Glutamatergic neuron (in vitro differentiated cells): ENCODE data around the gene BCL6B. TPM values are rescaled to one million over a fixed set of nuclear protein-coding genes. Genes with fewer than 3 reads are reported as not detected.
"Not testable (repeated sequence)": the region's sequence is repeated elsewhere in the genome, so short reads cannot be mapped to it uniquely, and the experiment has no call there.

Experiments
- DNase-seq: peaks from one replicate; pipeline ENCODE4 v3.0.0; 2022
- H3K27ac Mint-ChIP-seq: one replicate; pipeline ENCODE4 v1.8.0; 2020; ENCODE audit warnings: mild to moderate bottlenecking, mixed read lengths, inconsistent platforms; ENCODE audit not compliant: unreplicated experiment
- H3K27me3 Mint-ChIP-seq: one replicate; pipeline ENCODE4 v1.8.0; 2020; ENCODE audit warnings: mild to moderate bottlenecking, moderate library complexity, mixed read lengths, inconsistent platforms; ENCODE audit not compliant: unreplicated experiment
- H3K36me3 Mint-ChIP-seq: one replicate; pipeline ENCODE4 v1.8.0; 2020; ENCODE audit warnings: mild to moderate bottlenecking, mixed read lengths, inconsistent platforms; ENCODE audit not compliant: unreplicated experiment
- H3K4me1 Mint-ChIP-seq: one replicate; pipeline ENCODE4 v1.8.0; 2020; ENCODE audit warnings: mild to moderate bottlenecking, low read depth, mixed read lengths, inconsistent platforms; ENCODE audit not compliant: unreplicated experiment
- H3K4me3 Mint-ChIP-seq: one replicate; pipeline ENCODE4 v1.8.0; 2020; ENCODE audit warnings: mild to moderate bottlenecking, mixed read lengths, inconsistent platforms; ENCODE audit not compliant: unreplicated experiment
- H3K9me3 Mint-ChIP-seq: one replicate; pipeline ENCODE4 v1.8.0; 2020; ENCODE audit warnings: mild to moderate bottlenecking, moderate library complexity, mixed read lengths, inconsistent platforms; ENCODE audit not compliant: unreplicated experiment
- CTCF ChIP-seq: fragments of 200-600 bp; sonication (generic); IDR thresholded peaks from one replicate; pipeline ENCODE4 v1.5.0; 2021; ENCODE audit not compliant: partially characterized antibody, unreplicated experiment
- total RNA-seq: library from RNA; stranded (reverse); fragmentation: NEBNext Ultra II Directional; extraction: Animal tissue kit (Norgen Biotek cat#: 25700); gene quantifications from one replicate; pipeline ENCODE4 v1.2.1, GENCODE V29; 2021; ENCODE audit not compliant: unreplicated experiment

BCL6B gene
- total RNA-seq, 1 donor from 2014 or later: not detected

- no peak for DNase-seq
- H3K4me3 Mint-ChIP-seq: no peak overlapping the region
- TF ChIP-seq CTCF: no peak
- peaks cover 12% of the 10 kb centered on the region for H3K27me3 Mint-ChIP-seq
- peaks cover 1% of the 10 kb centered on the region for H3K9me3 Mint-ChIP-seq
- H3K27ac Mint-ChIP-seq: no peak overlapping the region
- H3K36me3 Mint-ChIP-seq: no peaks in the 10 kb centered on the region
- H3K4me1 Mint-ChIP-seq: no peaks in the 10 kb centered on the region
Observed at GRCh38 chr17:6989779-6990178, 33.1 kb upstream of the BCL6B start.

GRCh38 chr17:6993613-6994056 is 29.2 kb upstream of the BCL6B start:
- not testable (repeated sequence) for H3K4me3 Mint-ChIP-seq, DNase-seq, H3K4me1 Mint-ChIP-seq, H3K27ac Mint-ChIP-seq, H3K9me3 Mint-ChIP-seq
- H3K27me3 Mint-ChIP-seq: peaks cover 14% of the 10 kb centered on the region
- peaks cover 11% of the 10 kb centered on the region for H3K36me3 Mint-ChIP-seq

GRCh38 chr17:6994118-6994598 is 28.7 kb upstream of the BCL6B start:
- H3K9me3 Mint-ChIP-seq: peaks cover 1% of the 10 kb centered on the region
- no peak overlapping the region for H3K4me3 Mint-ChIP-seq
- no peak overlapping the region for H3K27ac Mint-ChIP-seq
- H3K36me3 Mint-ChIP-seq: peaks cover 11% of the 10 kb centered on the region
- H3K4me1 Mint-ChIP-seq: no peaks in the 10 kb centered on the region
- H3K27me3 Mint-ChIP-seq: peaks cover 14% of the 10 kb centered on the region
- DNase-seq: no peak
- TF ChIP-seq CTCF: no peak

- no peak for DNase-seq
- Mint-ChIP-seq H3K36me3 (peaks cover 11% of the 10 kb centered on the region), H3K4me3 (peak overlapping the region; percentile 50), H3K9me3 (peaks cover 1% of the 10 kb centered on the region), H3K4me1 (no peaks in the 10 kb centered on the region), H3K27me3 (peaks cover 14% of the 10 kb centered on the region), H3K27ac (no peak overlapping the region)
- TF ChIP-seq CTCF: no peak
Observed at GRCh38 chr17:6994666-6995256, 28.1 kb upstream of the BCL6B start.

GRCh38 chr17:6995500-6996255 is 27.2 kb upstream of the BCL6B start, which contains the start of gene ALOX12:
ALOX12 (plus strand) TSS chr17:6996049; CDS start chr17:6996118, 69 bp downstream.
- no peak for TF ChIP-seq CTCF
- H3K27me3 Mint-ChIP-seq: peaks cover 10% of the 10 kb centered on the region
- H3K27ac Mint-ChIP-seq: no peak within 1 kb of the TSS
- DNase-seq: peak; percentile 58
- H3K4me3 Mint-ChIP-seq: peak within 1 kb of the TSS; percentile 69
- no peaks in the 10 kb centered on the region for H3K9me3 Mint-ChIP-seq
- peaks cover 11% of the 10 kb centered on the region for H3K36me3 Mint-ChIP-seq
- no peaks in the 10 kb centered on the region for H3K4me1 Mint-ChIP-seq
